Adrenal gland (tissue), 5 donors: ENCODE data around the gene UBE2G1.

Experiments
- CTCF ChIP-seq, 6 experiments: fragments of 450-650 bp in 4 of 6; fragments of 200-600 bp in 2 of 6; sonication (generic) in 1 of 6; IDR thresholded peaks; 1 replicate in 5 of 6; 2 replicates in 1 of 6; pipeline versions ENCODE4 v1.5.1 to v1.8.0; 2016 to 2021; ENCODE audit warnings: antibody characterized with exemption in 6 of 6, mild to moderate bottlenecking in 2 of 6, moderate library complexity in 1 of 6
- POLR2A ChIP-seq, 2 donors: fragments of 450-650 bp; IDR thresholded peaks; one replicate each; pipeline ENCODE4 v1.6.1; 2017; ENCODE audit warnings: antibody characterized with exemption in 2 of 2, mild to moderate bottlenecking in 2 of 2, moderate library complexity in 1 of 2
- donor health status: DM: no; HTN: no; CAD: no.

DNA sequence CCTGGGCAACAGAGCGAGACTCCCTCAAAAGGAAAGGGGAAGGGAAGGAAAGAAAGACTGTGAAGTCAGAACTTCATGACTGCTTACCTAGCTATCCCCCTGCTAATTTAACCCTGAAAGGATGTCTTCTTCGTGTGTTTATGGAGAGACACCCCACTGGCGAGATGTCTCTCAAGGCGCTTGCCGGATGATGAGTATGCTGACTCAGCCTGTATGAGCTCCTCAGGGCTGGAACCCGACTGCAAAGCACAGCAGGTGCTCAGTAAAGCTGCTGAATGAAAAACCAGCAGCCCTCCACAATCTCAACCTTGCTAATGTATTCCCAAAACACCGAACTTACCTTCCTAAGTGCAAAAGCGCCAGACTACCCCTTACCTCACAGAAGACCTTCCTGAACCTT lies 105.0 kb downstream of the UBE2G1 start:
- TF ChIP-seq POLR2A (IDR thresholded peaks at IDR 0.05) (no peak), CTCF (IDR thresholded peaks at IDR 0.05) (no peak)
